HCT116 (cell line): ENCODE data around the gene GPR65. TPM values are rescaled to one million over a fixed set of nuclear protein-coding genes. Genes with fewer than 3 reads are reported as not detected.

Source experiments
- ATAC-seq: fragments of 200-7000 bp; cut with Tn5 transposase; 2 replicates; pipeline ENCODE4 v1.9.1; 2020; ENCODE audit warnings: mild to moderate bottlenecking, moderate library complexity
- BruUV-seq: library from RNA; stranded (reverse); fragments of 400-500 nt; replicated peaks from 2 replicates; lab custom pipeline; 2021; lab: Mats Ljungman, UMichigan
- CTCF ChIA-PET: fragments of 300-600 bp; sonication (Branson Sonifier 250); formaldehyde crosslinking; loops from one replicate; lab custom pipeline; 2021; ENCODE audit warnings: antibody characterized with exemption; lab: Charles Lee
- POLR2A ChIA-PET: fragments of 300-600, 350-600 bp; sonication (Branson Sonifier 250); formaldehyde crosslinking; loops from one replicate; lab custom pipeline; 2021; ENCODE audit warnings: antibody characterized with exemption; lab: Charles Lee
- RAD21 ChIA-PET, 2 experiments: fragments of 300-600 bp; sonication (Branson Sonifier 250); formaldehyde crosslinking; loops; one replicate each; lab custom pipeline; 2023; ENCODE audit warnings: low total read pairs in 2 of 2; ENCODE audit not compliant: uncharacterized antibody in 2 of 2, unreplicated experiment in 2 of 2, low non-redundant PET in 1 of 2; lab: Charles Lee
- DNase-seq: peaks from one replicate; pipeline ENCODE4 v3.0.0-alpha.2; 2010; ENCODE audit warnings: low read depth, low spot score
- H2AFZ ChIP-seq: fragments of 200-600 bp; shearing (Covaris generic), sonication (generic); 2 replicates; pipeline ENCODE4 v1.6.1; 2017; ENCODE audit warnings: low read depth, mixed run types, mixed read lengths, antibody characterized with exemption, low read length; ENCODE audit not compliant: poor library complexity, severe bottlenecking
- H3K27ac ChIP-seq: 2 replicates; pipeline ENCODE4 v1.5.1; 2012; ENCODE audit warnings: low read depth, low read length
- H3K27me3 ChIP-seq: fragments of 200-600 bp; sonication (generic); 2 replicates; pipeline ENCODE4 v1.6.1; 2016; ENCODE audit warnings: mixed run types, low read length, mixed read lengths; ENCODE audit not compliant: insufficient read depth
- H3K36me3 ChIP-seq, 2 experiments: fragments of 200-500 bp in 1 of 2; fragments of 200-600 bp in 1 of 2; sonication (Bioruptor generic) in 1 of 2; sonication (generic) in 1 of 2; 2 replicates each; pipeline versions ENCODE4 v1.5.1 to v1.6.1; 2014 to 2016; ENCODE audit warnings: low read length in 2 of 2, inconsistent platforms in 1 of 2, mixed read lengths in 1 of 2, mixed run types in 1 of 2; ENCODE audit not compliant: insufficient read depth in 2 of 2, control insufficient read depth in 1 of 2
- H3K4me1 ChIP-seq, 2 experiments: fragments of 200-600 bp in 1 of 2; sonication (generic) in 1 of 2; 2 replicates each; pipeline versions ENCODE4 v1.5.1 to v1.6.1; 2012 to 2017; ENCODE audit warnings: low read length in 2 of 2, inconsistent platforms in 1 of 2, mild to moderate bottlenecking in 1 of 2, mixed read lengths in 1 of 2, mixed run types in 1 of 2, moderate library complexity in 1 of 2; ENCODE audit not compliant: insufficient read depth in 2 of 2, control insufficient read depth in 1 of 2
- H3K4me2 ChIP-seq: fragments of 200-600 bp; sonication (generic); 2 replicates; pipeline ENCODE4 v1.6.1; 2017; ENCODE audit warnings: mixed run types, low read length, mixed read lengths
- H3K4me3 ChIP-seq, 2 experiments: fragments of 200-600 bp in 1 of 2; sonication (generic) in 1 of 2; replicated peaks in 1 of 2; 2 replicates each; pipeline ENCODE4 v1.5.1; 2011 to 2016; ENCODE audit warnings: low read length in 2 of 2, control low read depth in 1 of 2, low read depth in 1 of 2, mild to moderate bottlenecking in 1 of 2, mixed read lengths in 1 of 2, mixed run types in 1 of 2
- H3K79me2 ChIP-seq: fragments of 200-600 bp; sonication (generic); 2 replicates; pipeline ENCODE4 v1.6.1; 2017; ENCODE audit warnings: mild to moderate bottlenecking, mixed run types, low read length, moderate library complexity, mixed read lengths; ENCODE audit not compliant: insufficient read depth
- H3K9ac ChIP-seq: fragments of 200-600 bp; sonication (generic); 2 replicates; pipeline ENCODE4 v1.6.1; 2016; ENCODE audit warnings: low read length, mixed read lengths
- H3K9me2 ChIP-seq: fragments of 200-600 bp; sonication (generic), shearing (Covaris generic); 2 replicates; pipeline ENCODE4 v1.6.1; 2017; ENCODE audit warnings: mixed run types, mild to moderate bottlenecking, moderate library complexity; ENCODE audit not compliant: insufficient read depth
- H3K9me3 ChIP-seq, 2 experiments: fragments of 200-500 bp in 1 of 2; fragments of 200-600 bp in 1 of 2; sonication (Bioruptor generic) in 1 of 2; sonication (generic) in 1 of 2; 2 replicates each; pipeline ENCODE4 v1.6.1; 2014 to 2017; ENCODE audit warnings: low read length in 2 of 2, mixed read lengths in 2 of 2, inconsistent platforms in 1 of 2, low read depth in 1 of 2, mild to moderate bottlenecking in 1 of 2, mixed run types in 1 of 2, moderate library complexity in 1 of 2; ENCODE audit not compliant: control insufficient read depth in 1 of 2, insufficient read depth in 1 of 2
- H4K20me1 ChIP-seq: fragments of 200-600 bp; sonication (generic), shearing (Covaris generic); 2 replicates; pipeline ENCODE4 v1.6.1; 2017; ENCODE audit warnings: mixed run types, mild to moderate bottlenecking, moderate library complexity; ENCODE audit not compliant: insufficient read depth
- CEBPB ChIP-seq: IDR thresholded peaks from 2 replicates; pipeline ENCODE4 v1.6.1; 2012; ENCODE audit warnings: low read depth
- CTCF ChIP-seq, 3 experiments: fragments of 200-600 bp in 1 of 3; sonication (generic) in 1 of 3; IDR thresholded peaks in 2 of 3; conservative IDR thresholded peaks in 1 of 3; 2 replicates each; pipeline ENCODE4 v1.5.1; 2012 to 2017; ENCODE audit warnings: low read depth in 2 of 3, low read length in 2 of 3, antibody characterized with exemption in 1 of 3, borderline replicate concordance in 1 of 3, control low read depth in 1 of 3, mild to moderate bottlenecking in 1 of 3, mixed read lengths in 1 of 3, mixed run types in 1 of 3, moderate library complexity in 1 of 3; ENCODE audit not compliant: insufficient read depth in 1 of 3
- EGR1 ChIP-seq: IDR thresholded peaks from 2 replicates; pipeline ENCODE4 v1.6.1; 2012; ENCODE audit warnings: low read depth
- RAD21 ChIP-seq: IDR thresholded peaks from 2 replicates; pipeline ENCODE4 v1.6.1; 2012; ENCODE audit warnings: low read depth, mild to moderate bottlenecking
- ZNF274 ChIP-seq: fragments of 200-500 bp; sonication (Bioruptor generic); IDR thresholded peaks from 2 replicates; pipeline ENCODE4 v1.6.1; 2014; ENCODE audit warnings: mild to moderate bottlenecking, low read depth, low read length, inconsistent platforms
- intact Hi-C: fragments of 100-400 bp; cut with micrococcal nuclease; formaldehyde crosslinking; loops from 2 replicates; pipeline ENCODE4 v1.10.0; 2022
- total RNA-seq: library from RNA; stranded (reverse); gene quantifications from one replicate; pipeline ENCODE4 v1.2.1, GENCODE V29; 2021; ENCODE audit not compliant: unreplicated experiment
- TF ChIP-seq, protein P1 (sequence below): IDR thresholded peaks from 2 replicates; pipeline ENCODE4 v1.6.1; 2012; ENCODE audit warnings: low read depth

GPR65 gene
- total RNA-seq, 1 experiment from 2014 or later = 0.05 TPM

- H3K79me2 ChIP-seq = no peaks in the 10 kb centered on the region
- no peak overlapping the region for H3K4me3 ChIP-seq
- intact Hi-C loops = no loop called here
- ATAC-seq (no peak), DNase-seq (no peak)
- no peaks in the 10 kb centered on the region for H3K27me3 ChIP-seq
- H3K9ac ChIP-seq = no peak overlapping the region
- ChIA-PET RAD21 (no interaction called here), CTCF (no interaction called here), POLR2A (no interaction called here)
- no peak overlapping the region for H2AFZ ChIP-seq
- H3K4me1 ChIP-seq = no peaks in the 10 kb centered on the region
- no peak overlapping the region for H3K4me2 ChIP-seq
- BruUV-seq = no TSS peak
- H3K27ac ChIP-seq = no peak overlapping the region
- H3K9me3 ChIP-seq = no peaks in the 10 kb centered on the region; a peak in 1 of 4 replicates
- TF ChIP-seq RAD21 (no peak), CEBPB (no peak), CTCF (IDR thresholded peaks at IDR 0.05 in 2 of 3, conservative IDR thresholded peaks at IDR 0.05 in 1 of 3; ENCODE audit: borderline replicate concordance in 1 of 3, insufficient read depth in 1 of 3, low read depth in 2 of 3, low read length in 2 of 3) (no peak), ZNF274 (no peak), EGR1 (no peak)
- TF ChIP-seq, protein P1, sequence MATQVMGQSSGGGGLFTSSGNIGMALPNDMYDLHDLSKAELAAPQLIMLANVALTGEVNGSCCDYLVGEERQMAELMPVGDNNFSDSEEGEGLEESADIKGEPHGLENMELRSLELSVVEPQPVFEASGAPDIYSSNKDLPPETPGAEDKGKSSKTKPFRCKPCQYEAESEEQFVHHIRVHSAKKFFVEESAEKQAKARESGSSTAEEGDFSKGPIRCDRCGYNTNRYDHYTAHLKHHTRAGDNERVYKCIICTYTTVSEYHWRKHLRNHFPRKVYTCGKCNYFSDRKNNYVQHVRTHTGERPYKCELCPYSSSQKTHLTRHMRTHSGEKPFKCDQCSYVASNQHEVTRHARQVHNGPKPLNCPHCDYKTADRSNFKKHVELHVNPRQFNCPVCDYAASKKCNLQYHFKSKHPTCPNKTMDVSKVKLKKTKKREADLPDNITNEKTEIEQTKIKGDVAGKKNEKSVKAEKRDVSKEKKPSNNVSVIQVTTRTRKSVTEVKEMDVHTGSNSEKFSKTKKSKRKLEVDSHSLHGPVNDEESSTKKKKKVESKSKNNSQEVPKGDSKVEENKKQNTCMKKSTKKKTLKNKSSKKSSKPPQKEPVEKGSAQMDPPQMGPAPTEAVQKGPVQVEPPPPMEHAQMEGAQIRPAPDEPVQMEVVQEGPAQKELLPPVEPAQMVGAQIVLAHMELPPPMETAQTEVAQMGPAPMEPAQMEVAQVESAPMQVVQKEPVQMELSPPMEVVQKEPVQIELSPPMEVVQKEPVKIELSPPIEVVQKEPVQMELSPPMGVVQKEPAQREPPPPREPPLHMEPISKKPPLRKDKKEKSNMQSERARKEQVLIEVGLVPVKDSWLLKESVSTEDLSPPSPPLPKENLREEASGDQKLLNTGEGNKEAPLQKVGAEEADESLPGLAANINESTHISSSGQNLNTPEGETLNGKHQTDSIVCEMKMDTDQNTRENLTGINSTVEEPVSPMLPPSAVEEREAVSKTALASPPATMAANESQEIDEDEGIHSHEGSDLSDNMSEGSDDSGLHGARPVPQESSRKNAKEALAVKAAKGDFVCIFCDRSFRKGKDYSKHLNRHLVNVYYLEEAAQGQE = no peak
- no peaks in the 10 kb centered on the region for H4K20me1 ChIP-seq
- H3K9me2 ChIP-seq = no peaks in the 10 kb centered on the region
- H3K36me3 ChIP-seq = no peaks in the 10 kb centered on the region
Measured at GRCh38 chr14:88030892-88031291, 26.0 kb downstream of the GPR65 start.
